GM12878 (cell line): Measurements from ENCODE around the gene STX8. TPM values are rescaled to one million over a fixed set of nuclear protein-coding genes. Genes with fewer than 3 reads are reported as not detected.

ENCODE experiments used
- ATAC-seq: fragments of 200-7000 bp; cut with Tn5 transposase; 3 replicates; pipeline ENCODE4 v1.9.1; 2020; ENCODE audit warnings: mild to moderate bottlenecking, moderate library complexity
- BruUV-seq: library from RNA; stranded (reverse); fragments of 400-500 nt; replicated peaks from 2 replicates; lab custom pipeline; 2021; lab: Mats Ljungman, UMichigan
- CTCF ChIA-PET: fragments of 300-600 bp; sonication (Branson Sonifier 250); formaldehyde crosslinking; extraction: SDS; loops from one replicate; lab custom pipeline; 2021; ENCODE audit warnings: inconsistent platforms; lab: Yijun Ruan, JAX
- POLR2A ChIA-PET: fragments of 350-600 bp; formaldehyde crosslinking; extraction: SDS; loops from one replicate; lab custom pipeline; 2021; ENCODE audit warnings: inconsistent platforms; lab: Charles Lee
- RAD21 ChIA-PET: fragments of 300-600 bp; sonication (Branson Sonifier 250); formaldehyde crosslinking; loops from one replicate; lab custom pipeline; 2023; ENCODE audit warnings: antibody characterized with exemption; ENCODE audit not compliant: unreplicated experiment; lab: Charles Lee
- SMC1A ChIA-PET: fragments of 300-600 bp; sonication (Branson Sonifier 250); formaldehyde crosslinking; loops from one replicate; lab custom pipeline; 2023; ENCODE audit not compliant: unreplicated experiment, uncharacterized antibody; lab: Charles Lee
- DNase-seq: peaks from one replicate; pipeline ENCODE4 v3.0.0-alpha.2; 2011; ENCODE audit warnings: low read depth, low spot score
- FAIRE-seq: peaks from 3 replicates; lab custom pipeline; 2011; peaks lifted over from hg19 to GRCh38; lab: Jason Lieb, UNC
- H2AFZ ChIP-seq: 2 replicates; pipeline ENCODE4 v1.6.0; 2011; ENCODE audit warnings: low read depth, low read length, control low read depth; ENCODE audit not compliant: control insufficient read depth
- H3K27ac ChIP-seq: 2 replicates; pipeline ENCODE4 v1.5.1; 2011; ENCODE audit warnings: control low read depth; ENCODE audit not compliant: control insufficient read depth, insufficient read depth
- H3K27me3 ChIP-seq, 2 experiments: replicated peaks in 1 of 2; 2 replicates each; pipeline versions ENCODE4 v1.6.0 to v1.6.1; 2011; ENCODE audit warnings: low read length in 1 of 2; ENCODE audit not compliant: control insufficient read depth in 2 of 2, insufficient read depth in 2 of 2
- H3K36me3 ChIP-seq, 2 experiments: 2 replicates each; pipeline ENCODE4 v1.5.1; 2011; ENCODE audit warnings: low read length in 1 of 2; ENCODE audit not compliant: control insufficient read depth in 2 of 2, insufficient read depth in 2 of 2
- H3K4me1 ChIP-seq: 2 replicates; pipeline ENCODE4 v1.6.1; 2011; ENCODE audit warnings: mild to moderate bottlenecking, low read length, moderate library complexity, mixed read lengths; ENCODE audit not compliant: control insufficient read depth, insufficient read depth
- H3K4me2 ChIP-seq: 2 replicates; pipeline ENCODE4 v1.6.0; 2011; ENCODE audit warnings: control low read depth; ENCODE audit not compliant: control insufficient read depth, insufficient read depth
- H3K4me3 ChIP-seq: fragments of 200-600 bp; sonication (generic); 2 replicates; pipeline ENCODE4 v1.5.1; 2016
- H3K79me2 ChIP-seq: 2 replicates; pipeline ENCODE4 v1.6.0; 2011; ENCODE audit warnings: low read length; ENCODE audit not compliant: control insufficient read depth, insufficient read depth
- H3K9ac ChIP-seq: 2 replicates; pipeline ENCODE4 v1.8.0; 2011; ENCODE audit warnings: low read length, control low read depth, mixed read lengths; ENCODE audit not compliant: control insufficient read depth, insufficient read depth
- H3K9me3 ChIP-seq: replicated peaks from 3 replicates; pipeline ENCODE4 v1.5.1; 2011; ENCODE audit warnings: mild to moderate bottlenecking, low read length; ENCODE audit not compliant: control insufficient read depth, insufficient read depth
- H4K20me1 ChIP-seq: 2 replicates; pipeline ENCODE4 v1.6.0; 2011; ENCODE audit not compliant: control insufficient read depth, insufficient read depth
- BACH1 ChIP-seq: fragments of 450-650 bp; IDR thresholded peaks from 2 replicates; pipeline ENCODE4 v1.6.1; 2017; ENCODE audit warnings: mild to moderate bottlenecking, borderline replicate concordance
- CEBPB ChIP-seq, 2 experiments: fragments of 150-350 bp in 1 of 2; IDR thresholded peaks; 2 replicates each; pipeline ENCODE4 v1.6.1; 2012 to 2014; ENCODE audit warnings: low read depth in 2 of 2, low read length in 2 of 2, borderline replicate concordance in 1 of 2, inconsistent platforms in 1 of 2
- EED ChIP-seq: sonication (generic); IDR thresholded peaks from 2 replicates; pipeline ENCODE4 v1.6.1; 2016; ENCODE audit warnings: antibody characterized with exemption, low read depth
- FOXK2 ChIP-seq: fragments of 450-650 bp; IDR thresholded peaks from 2 replicates; pipeline ENCODE4 v1.6.1; 2017; ENCODE audit warnings: mild to moderate bottlenecking, moderate library complexity
- HDAC2 ChIP-seq: fragments of 200-600 bp; sonication (generic); IDR thresholded peaks from 2 replicates; pipeline ENCODE4 v1.6.1; 2017
- IRF4 ChIP-seq: IDR thresholded peaks from 2 replicates; pipeline ENCODE4 v1.6.1; 2011; ENCODE audit warnings: low read depth, low read length
- LARP7 ChIP-seq: fragments of 450-650 bp; IDR thresholded peaks from 2 replicates; pipeline ENCODE4 v1.6.1; 2017; ENCODE audit warnings: mild to moderate bottlenecking
- MYB ChIP-seq: fragments of 150-350 bp; IDR thresholded peaks from 2 replicates; pipeline ENCODE4 v1.6.1; 2014; ENCODE audit warnings: mild to moderate bottlenecking, low read depth, low read length, borderline replicate concordance
- NFIC ChIP-seq: IDR thresholded peaks from 2 replicates; pipeline ENCODE4 v1.6.1; 2012; ENCODE audit warnings: low read depth, mild to moderate bottlenecking, inconsistent platforms, low read length, moderate library complexity
- NR2C2 ChIP-seq: IDR thresholded peaks from 2 replicates; pipeline ENCODE4 v1.6.1; 2011; ENCODE audit warnings: borderline replicate concordance, low read depth; ENCODE audit not compliant: control insufficient read depth, insufficient read length
- NRF1 ChIP-seq: conservative IDR thresholded peaks from 2 replicates; pipeline ENCODE4 v1.6.1; 2011; ENCODE audit warnings: mild to moderate bottlenecking, low read depth, low read length, improper control_type of control experiment
- RAD21 ChIP-seq: IDR thresholded peaks from 2 replicates; pipeline ENCODE4 v1.6.1; 2011; ENCODE audit warnings: mild to moderate bottlenecking, low read depth, low read length, moderate library complexity; ENCODE audit not compliant: insufficient read depth
- RBBP5 ChIP-seq: fragments of 200-600 bp; sonication (generic); conservative IDR thresholded peaks from 2 replicates; pipeline ENCODE4 v1.6.1; 2016
- SREBF1 ChIP-seq: IDR thresholded peaks from 2 replicates; pipeline ENCODE4 v1.6.1; 2012; ENCODE audit warnings: mild to moderate bottlenecking, low read length
- SREBF2 ChIP-seq: IDR thresholded peaks from 2 replicates; pipeline ENCODE4 v1.6.1; 2012; ENCODE audit warnings: mild to moderate bottlenecking, low read length
- SUZ12 ChIP-seq: fragments of 200-600 bp; sonication (generic); IDR thresholded peaks from one replicate; pipeline ENCODE4 v1.6.1; 2018; ENCODE audit warnings: antibody characterized with exemption, mild to moderate bottlenecking; ENCODE audit not compliant: unreplicated experiment
- ZNF207 ChIP-seq: fragments of 450-650 bp; IDR thresholded peaks from 2 replicates; pipeline ENCODE4 v1.6.1; 2014; ENCODE audit warnings: antibody characterized with exemption, mild to moderate bottlenecking, borderline replicate concordance
- ZNF24 ChIP-seq: fragments of 450-650 bp; IDR thresholded peaks from 2 replicates; pipeline ENCODE4 v1.6.1; 2017; ENCODE audit warnings: antibody characterized with exemption, mild to moderate bottlenecking
- WGBS: methylation state at CpG from one replicate; pipeline ENCODE4 v1.1.6; 2016; ENCODE audit warnings: low lambda C conversion rate; ENCODE audit not compliant: insufficient replicate concordance, insufficient coverage; ENCODE audit errors: missing lambda C conversion rate; 5-methylcytosine and 5-hydroxymethylcytosine counted together
- in situ Hi-C: fragments of 300-500 bp; cut with MboI; formaldehyde crosslinking; loops from 9 replicates; pipeline ENCODE4 v1.14.3; 2018; ENCODE audit warnings: mixed read lengths
- intact Hi-C: fragments of 100-400 bp; cut with micrococcal nuclease; formaldehyde crosslinking; loops from one replicate; pipeline ENCODE4 v1.14.2; 2022; ENCODE audit not compliant: unreplicated experiment
- polyA plus RNA-seq, 11 experiments: library from polyadenylated mRNA; depleted of rRNA in 4 of 11; unstranded in 6 of 11; stranded (reverse) in 5 of 11; fragments of >200 nt; fragmentation: Nextera tagmentation in 4 of 11; fragmentation: Illumina TruSeq in 1 of 11; extraction: Ambion mirVana in 4 of 11; extraction: Trizol in 1 of 11; gene quantifications; 1 replicate in 1 of 11; 2 replicates in 10 of 11; pipeline versions ENCODE4 v1.2.1 to v1.2.3, GENCODE V29; 2011 to 2016; ENCODE audit warnings: inconsistent platforms in 2 of 11, missing spikeins in 2 of 11, low read depth in 1 of 11
- total RNA-seq, 4 experiments: library from RNA; depleted of rRNA in 3 of 4; stranded (reverse); fragments of >200 nt in 3 of 4; fragmentation: Illumina TruSeq in 1 of 4; extraction: Trizol in 1 of 4; gene quantifications; 2 replicates each; pipeline versions ENCODE4 v1.2.1 to v1.2.3, GENCODE V29; 2013 to 2021
- TF ChIP-seq, protein P1 (sequence below): fragments of 150-350 bp; IDR thresholded peaks from 2 replicates; pipeline ENCODE4 v1.6.1; 2014; ENCODE audit warnings: mild to moderate bottlenecking, low read depth, low read length
- TF ChIP-seq, protein P2 (sequence below): IDR thresholded peaks from 2 replicates; pipeline ENCODE4 v1.6.1; 2012; ENCODE audit warnings: low read depth, low read length, improper control_type of control experiment
- TF ChIP-seq, protein P3 (sequence below): fragments of 450-650 bp; IDR thresholded peaks from 2 replicates; pipeline ENCODE4 v1.6.1; 2018; ENCODE audit warnings: mild to moderate bottlenecking, low read depth, moderate library complexity; ENCODE audit not compliant: partially characterized antibody

Gene STX8
- total and polyA plus RNA-seq, 10 of the 15 experiments (the other 5 are each of a cell fraction or from before 2014, with no cell fraction given) = 47.9 to 151 (median 72.9) TPM

DNA sequence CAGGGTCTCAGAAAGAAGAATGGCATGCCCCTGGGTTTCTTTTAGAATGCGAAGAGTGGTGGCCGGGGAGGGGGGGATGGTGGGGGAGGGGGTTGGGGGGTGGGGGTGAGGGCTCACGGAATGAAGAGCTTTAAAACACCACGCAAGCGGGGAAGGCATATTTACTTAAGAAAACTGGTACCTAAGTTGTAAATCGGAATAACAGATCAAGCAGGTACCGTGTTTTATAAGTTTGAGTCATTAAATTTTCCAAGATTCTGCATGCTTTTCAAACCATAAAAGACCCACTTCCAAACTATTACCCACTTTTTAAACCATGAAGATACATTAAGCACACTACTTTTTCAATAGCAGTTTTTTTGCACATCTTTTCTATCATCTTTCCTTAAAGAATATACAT lies 130.2 kb downstream of the STX8 start (continued):
- TF ChIP-seq CEBPB (IDR thresholded peaks at IDR 0.05; ENCODE audit: borderline replicate concordance in 1 of 2, low read depth in 2 of 2, low read length in 2 of 2) (no peak), MYB (no peak)
- TF ChIP-seq, all 136 proteins: peak for 0

DNA sequence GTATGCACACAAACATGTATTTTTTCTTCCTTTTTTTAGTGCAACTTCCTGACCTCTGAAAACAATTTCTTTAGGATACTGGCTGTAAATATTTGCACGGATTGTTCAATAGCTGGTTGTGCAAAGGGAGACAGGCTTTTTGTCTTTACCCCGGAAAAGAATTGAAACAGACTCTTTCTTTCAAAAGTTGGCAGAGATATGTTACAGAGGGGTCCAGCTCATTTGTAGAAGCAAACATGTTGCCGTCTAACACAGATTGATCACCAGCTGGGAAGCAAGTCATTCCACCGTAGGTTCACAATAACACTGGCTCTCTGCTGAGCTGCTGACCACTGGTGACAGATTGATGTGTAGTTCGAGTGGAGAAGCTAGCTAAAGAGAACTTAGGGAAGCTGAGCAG lies 130.9 kb downstream of the STX8 start:
- 69% methylated on average over 5 of the region's 5 CpGs for WGBS
- ChIA-PET CTCF (interaction anchor here (0.6 kb wide), 1 partner anchor 756 kb away, joined by 4 read pairs; no protein-coding TSS in a partner anchor), SMC1A (interaction anchor here (1.5 kb wide), 1 partner anchor 12 kb away, joined by 3 read pairs; no protein-coding TSS in a partner anchor), POLR2A (no interaction called here), RAD21 (no interaction called here)
- H3K79me2 ChIP-seq = no peaks in the 10 kb centered on the region
- H3K36me3 ChIP-seq = no peaks in the 10 kb centered on the region
- no peaks in the 10 kb centered on the region; the same call in 2 of the 3 replicates for H3K9me3 ChIP-seq
- no peak overlapping the region for H3K9ac ChIP-seq
- no peak overlapping the region for H2AFZ ChIP-seq
- intact Hi-C loops (no loop called here), in situ Hi-C loops (no loop called here)
- no peak for FAIRE-seq
- H3K4me2 ChIP-seq = no peak overlapping the region
- no peak overlapping the region for H3K27ac ChIP-seq
- H3K4me3 ChIP-seq = no peak overlapping the region
- no peaks in the 10 kb centered on the region for H3K4me1 ChIP-seq
- DNase-seq = no peak
- no peak for ATAC-seq
- no TSS peak for BruUV-seq
- H3K27me3 ChIP-seq = no peaks in the 10 kb centered on the region
- no peaks in the 10 kb centered on the region for H4K20me1 ChIP-seq
- TF ChIP-seq NFIC (no peak), ZNF207 (no peak), HDAC2 (no peak), SREBF1 (no peak), SUZ12 (no peak), EED (no peak), RAD21 (no peak), ZNF24 (no peak), FOXK2 (no peak), BACH1 (no peak), SREBF2 (no peak), RBBP5 (no peak), LARP7 (no peak), IRF4 (no peak), NR2C2 (no peak), NRF1 (no peak)
- TF ChIP-seq, protein P1, sequence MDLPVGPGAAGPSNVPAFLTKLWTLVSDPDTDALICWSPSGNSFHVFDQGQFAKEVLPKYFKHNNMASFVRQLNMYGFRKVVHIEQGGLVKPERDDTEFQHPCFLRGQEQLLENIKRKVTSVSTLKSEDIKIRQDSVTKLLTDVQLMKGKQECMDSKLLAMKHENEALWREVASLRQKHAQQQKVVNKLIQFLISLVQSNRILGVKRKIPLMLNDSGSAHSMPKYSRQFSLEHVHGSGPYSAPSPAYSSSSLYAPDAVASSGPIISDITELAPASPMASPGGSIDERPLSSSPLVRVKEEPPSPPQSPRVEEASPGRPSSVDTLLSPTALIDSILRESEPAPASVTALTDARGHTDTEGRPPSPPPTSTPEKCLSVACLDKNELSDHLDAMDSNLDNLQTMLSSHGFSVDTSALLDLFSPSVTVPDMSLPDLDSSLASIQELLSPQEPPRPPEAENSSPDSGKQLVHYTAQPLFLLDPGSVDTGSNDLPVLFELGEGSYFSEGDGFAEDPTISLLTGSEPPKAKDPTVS = no peak
- TF ChIP-seq, protein P2, sequence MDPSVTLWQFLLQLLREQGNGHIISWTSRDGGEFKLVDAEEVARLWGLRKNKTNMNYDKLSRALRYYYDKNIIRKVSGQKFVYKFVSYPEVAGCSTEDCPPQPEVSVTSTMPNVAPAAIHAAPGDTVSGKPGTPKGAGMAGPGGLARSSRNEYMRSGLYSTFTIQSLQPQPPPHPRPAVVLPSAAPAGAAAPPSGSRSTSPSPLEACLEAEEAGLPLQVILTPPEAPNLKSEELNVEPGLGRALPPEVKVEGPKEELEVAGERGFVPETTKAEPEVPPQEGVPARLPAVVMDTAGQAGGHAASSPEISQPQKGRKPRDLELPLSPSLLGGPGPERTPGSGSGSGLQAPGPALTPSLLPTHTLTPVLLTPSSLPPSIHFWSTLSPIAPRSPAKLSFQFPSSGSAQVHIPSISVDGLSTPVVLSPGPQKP = no peak
- TF ChIP-seq, protein P3, sequence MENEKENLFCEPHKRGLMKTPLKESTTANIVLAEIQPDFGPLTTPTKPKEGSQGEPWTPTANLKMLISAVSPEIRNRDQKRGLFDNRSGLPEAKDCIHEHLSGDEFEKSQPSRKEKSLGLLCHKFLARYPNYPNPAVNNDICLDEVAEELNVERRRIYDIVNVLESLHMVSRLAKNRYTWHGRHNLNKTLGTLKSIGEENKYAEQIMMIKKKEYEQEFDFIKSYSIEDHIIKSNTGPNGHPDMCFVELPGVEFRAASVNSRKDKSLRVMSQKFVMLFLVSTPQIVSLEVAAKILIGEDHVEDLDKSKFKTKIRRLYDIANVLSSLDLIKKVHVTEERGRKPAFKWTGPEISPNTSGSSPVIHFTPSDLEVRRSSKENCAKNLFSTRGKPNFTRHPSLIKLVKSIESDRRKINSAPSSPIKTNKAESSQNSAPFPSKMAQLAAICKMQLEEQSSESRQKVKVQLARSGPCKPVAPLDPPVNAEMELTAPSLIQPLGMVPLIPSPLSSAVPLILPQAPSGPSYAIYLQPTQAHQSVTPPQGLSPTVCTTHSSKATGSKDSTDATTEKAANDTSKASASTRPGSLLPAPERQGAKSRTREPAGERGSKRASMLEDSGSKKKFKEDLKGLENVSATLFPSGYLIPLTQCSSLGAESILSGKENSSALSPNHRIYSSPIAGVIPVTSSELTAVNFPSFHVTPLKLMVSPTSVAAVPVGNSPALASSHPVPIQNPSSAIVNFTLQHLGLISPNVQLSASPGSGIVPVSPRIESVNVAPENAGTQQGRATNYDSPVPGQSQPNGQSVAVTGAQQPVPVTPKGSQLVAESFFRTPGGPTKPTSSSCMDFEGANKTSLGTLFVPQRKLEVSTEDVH = no peak
